Stimulated activated naive CD8-positive, alpha-beta T cell treated with anti-CD3 and anti-CD28 coated beads, Interleukin-15, Interleukin-2, amounts not matched to agents 100 ng/mL and 50 ng/mL, for 24 hours (primary cell): ENCODE data around the gene ZSCAN22.
"Not testable (repeated sequence)": the region's sequence is repeated elsewhere in the genome, so short reads cannot be mapped to it uniquely, and the experiment has no call there.

ENCODE experiments used
- H3K27ac Mint-ChIP-seq: one replicate; pipeline ENCODE4 v1.8.0; 2021; ENCODE audit warnings: mild to moderate bottlenecking, mixed read lengths
- H3K27me3 Mint-ChIP-seq: one replicate; pipeline ENCODE4 v1.8.0; 2021; ENCODE audit warnings: mixed read lengths
- H3K36me3 Mint-ChIP-seq: one replicate; pipeline ENCODE4 v1.8.0; 2021; ENCODE audit warnings: low read depth, mixed read lengths
- H3K4me1 Mint-ChIP-seq: one replicate; pipeline ENCODE4 v1.8.0; 2021; ENCODE audit warnings: low read depth, mixed read lengths
- H3K4me3 Mint-ChIP-seq: one replicate; pipeline ENCODE4 v1.8.0; 2021; ENCODE audit warnings: mild to moderate bottlenecking, mixed read lengths
- H3K9me3 Mint-ChIP-seq: one replicate; pipeline ENCODE4 v1.8.0; 2021; ENCODE audit warnings: mixed read lengths

Gene ZSCAN22

DNA sequence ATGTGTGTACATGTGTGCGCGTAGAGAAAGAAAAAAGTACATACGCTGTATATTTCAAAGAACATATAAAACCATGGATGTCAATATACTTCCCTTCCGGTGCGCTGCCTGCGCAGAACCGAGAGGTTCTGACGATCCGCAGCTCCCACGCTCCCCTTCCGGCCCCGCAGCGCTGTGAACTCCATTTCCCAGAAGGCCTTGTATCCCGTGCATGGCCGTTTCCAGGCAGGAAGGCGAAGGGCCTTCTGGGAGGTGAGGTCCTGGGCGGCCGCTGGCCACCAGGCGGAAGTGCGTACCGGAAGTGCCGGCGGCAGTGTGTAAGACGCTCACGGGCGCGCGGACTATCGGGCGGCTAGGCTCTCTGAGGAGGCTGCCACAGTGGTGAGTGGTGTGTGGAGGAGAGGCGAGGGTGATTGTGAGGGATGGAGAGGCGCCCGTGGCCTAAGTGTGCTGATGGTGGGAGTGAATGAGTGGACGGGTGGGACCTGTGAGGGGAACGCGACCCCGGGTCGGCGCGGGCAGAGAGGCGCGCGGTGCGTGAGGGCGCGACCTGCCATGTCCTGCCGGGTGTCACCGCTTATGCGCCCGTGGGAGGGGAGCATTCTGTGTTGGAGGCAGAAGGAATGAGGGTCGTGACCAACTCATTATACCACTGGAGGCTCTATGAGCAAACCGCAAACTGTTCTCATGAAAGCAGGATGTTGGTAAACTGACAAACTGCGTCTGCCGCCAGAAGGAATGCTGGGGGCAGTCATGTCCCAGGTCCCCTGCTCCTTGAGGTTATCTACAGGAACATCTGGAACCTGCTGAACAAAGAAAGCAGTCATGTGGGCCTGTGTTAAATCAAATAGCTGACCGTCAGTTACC is 21.5 kb upstream of the ZSCAN22 start, which contains the start of gene ERVK3-1:
TSS of gene ERVK3-1 (plus strand) at position 313 of the 867 bp plus-strand sequence. CDS start 6,792 bp downstream, outside the sequence.
- H3K36me3 Mint-ChIP-seq, result peaks cover 80% of the 10 kb centered on the region
- no peaks in the 10 kb centered on the region for H3K9me3 Mint-ChIP-seq
- H3K27me3 Mint-ChIP-seq, result no peaks in the 10 kb centered on the region
- peak within 1 kb of the TSS; percentile 97 for H3K27ac Mint-ChIP-seq
- peak within 1 kb of the TSS; percentile 97 for H3K4me3 Mint-ChIP-seq
- peaks cover 50% of the 10 kb centered on the region for H3K4me1 Mint-ChIP-seq

DNA sequence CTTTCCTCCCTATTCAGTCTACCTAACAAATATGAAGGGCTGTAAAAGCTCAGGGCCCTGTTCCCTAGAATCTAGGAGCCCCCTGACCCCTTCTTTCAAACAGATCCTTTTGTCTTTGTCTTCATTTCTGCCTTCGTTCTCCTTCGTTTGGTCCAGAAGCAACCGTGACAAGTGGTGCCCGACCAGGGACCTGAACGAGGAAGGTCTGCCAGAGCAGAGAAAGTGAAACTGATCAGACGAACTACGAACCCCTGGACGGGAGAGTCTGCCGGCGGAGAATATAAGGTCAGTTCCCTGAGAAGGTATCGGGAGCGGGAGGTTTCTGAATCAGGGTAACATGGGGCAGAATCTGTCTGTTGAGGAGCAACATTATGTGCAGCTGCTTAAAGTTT is 20.9 kb upstream of the ZSCAN22 start:
- Mint-ChIP-seq H3K36me3 (peaks cover 76% of the 10 kb centered on the region), H3K27ac (peak overlapping the region; percentile 83), H3K4me3 (peak overlapping the region; percentile 97), H3K4me1 (peaks cover 50% of the 10 kb centered on the region), H3K9me3 (no peaks in the 10 kb centered on the region), H3K27me3 (no peaks in the 10 kb centered on the region)

DNA sequence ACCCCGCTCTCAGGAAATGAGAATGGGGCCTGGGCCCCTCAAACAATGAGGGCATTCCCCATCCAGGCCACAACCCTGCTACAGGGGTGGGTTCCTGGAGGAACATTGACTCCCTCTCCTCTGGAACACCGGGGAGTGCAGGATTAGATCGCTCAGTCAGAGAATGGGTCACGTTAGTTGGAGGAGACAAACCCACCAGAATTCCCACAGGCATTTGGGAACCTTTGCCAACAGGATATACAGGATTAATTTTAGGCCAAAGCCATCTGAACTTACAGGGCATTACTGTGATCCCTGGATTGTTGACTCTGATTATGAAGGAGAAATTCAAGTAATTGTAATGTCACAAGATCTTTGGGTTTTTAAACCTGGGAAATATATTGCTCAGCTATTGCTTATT is 19.1 kb upstream of the ZSCAN22 start:
- peaks cover 50% of the 10 kb centered on the region for H3K4me1 Mint-ChIP-seq
- no peaks in the 10 kb centered on the region for H3K27me3 Mint-ChIP-seq
- peaks cover 75% of the 10 kb centered on the region for H3K36me3 Mint-ChIP-seq
- no peak overlapping the region for H3K27ac Mint-ChIP-seq
- H3K4me3 Mint-ChIP-seq, result no peak overlapping the region
- no peaks in the 10 kb centered on the region for H3K9me3 Mint-ChIP-seq

DNA sequence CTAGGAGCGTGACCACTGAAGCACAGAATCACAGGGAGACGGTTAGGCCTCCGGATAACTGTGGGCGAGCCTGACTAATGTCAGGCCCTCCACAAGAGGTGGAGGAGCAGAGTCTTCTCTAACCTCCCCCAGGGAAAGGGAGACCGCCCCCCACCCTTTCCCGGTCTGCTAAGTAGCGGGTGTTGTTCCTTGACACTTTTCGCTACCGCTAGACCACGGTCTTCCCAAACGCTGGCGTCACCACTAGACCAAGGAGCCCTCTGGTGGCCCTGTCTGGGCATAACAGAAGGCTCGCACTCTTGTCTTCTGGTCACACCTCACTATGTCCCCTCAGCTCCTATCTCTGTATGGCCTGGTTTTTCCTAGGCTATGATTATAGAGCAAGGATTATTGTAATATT is 16.1 kb upstream of the ZSCAN22 start:
- not testable (repeated sequence) for H3K27ac Mint-ChIP-seq, H3K27me3 Mint-ChIP-seq, H3K4me3 Mint-ChIP-seq, H3K9me3 Mint-ChIP-seq
- Mint-ChIP-seq H3K4me1 (peaks cover 36% of the 10 kb centered on the region), H3K36me3 (peaks cover 92% of the 10 kb centered on the region)

DNA sequence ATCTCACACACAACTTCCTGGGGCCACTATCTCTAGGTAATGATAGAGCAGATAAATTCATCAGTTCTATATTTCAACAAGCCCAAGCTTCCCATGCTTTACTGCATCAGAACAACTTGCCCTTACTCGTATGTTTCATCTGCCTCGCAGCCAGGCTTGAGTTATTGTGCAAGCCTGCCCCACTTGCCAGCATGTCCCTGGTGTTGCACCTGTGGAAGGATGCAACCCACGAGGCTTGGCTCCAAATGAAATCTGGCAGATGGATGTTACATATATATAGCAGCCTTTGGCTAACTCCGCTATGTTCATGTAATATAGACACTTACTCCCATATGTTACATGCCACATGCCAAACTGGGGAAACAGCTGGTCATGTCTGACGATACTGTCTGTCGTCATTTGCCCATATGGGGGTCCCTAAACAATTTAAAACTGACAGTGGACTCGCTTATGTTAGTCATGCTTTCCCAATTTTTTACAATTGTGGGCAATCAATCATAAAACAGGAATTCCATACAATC is 15.4 kb upstream of the ZSCAN22 start:
- Mint-ChIP-seq H3K36me3 (peaks cover 91% of the 10 kb centered on the region), H3K9me3 (no peaks in the 10 kb centered on the region), H3K4me1 (peaks cover 30% of the 10 kb centered on the region), H3K4me3 (no peak overlapping the region), H3K27ac (no peak overlapping the region), H3K27me3 (no peaks in the 10 kb centered on the region)

DNA sequence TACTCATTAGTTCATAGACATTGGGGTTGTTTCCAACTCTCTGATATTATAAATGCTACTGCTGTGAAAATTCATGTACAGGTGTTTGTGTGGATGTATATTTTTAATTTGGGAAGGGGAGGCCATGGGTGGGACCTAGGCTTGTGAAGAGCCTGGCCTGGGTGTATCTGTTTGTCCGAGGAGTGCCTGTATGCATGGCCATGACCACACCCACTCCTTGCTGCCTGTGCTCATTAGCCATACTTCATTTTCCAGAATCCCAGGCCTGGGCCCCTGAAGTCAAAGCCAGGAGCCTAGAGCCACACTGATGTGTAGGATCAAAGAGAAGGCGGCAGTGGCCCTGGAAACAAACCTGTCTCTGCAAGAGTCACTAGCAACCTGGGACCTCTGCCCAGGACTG is 11.2 kb upstream of the ZSCAN22 start:
- Mint-ChIP-seq H3K36me3 (peaks cover 50% of the 10 kb centered on the region), H3K27ac (no peak overlapping the region), H3K9me3 (no peaks in the 10 kb centered on the region), H3K4me1 (no peaks in the 10 kb centered on the region), H3K4me3 (no peak overlapping the region), H3K27me3 (no peaks in the 10 kb centered on the region)

DNA sequence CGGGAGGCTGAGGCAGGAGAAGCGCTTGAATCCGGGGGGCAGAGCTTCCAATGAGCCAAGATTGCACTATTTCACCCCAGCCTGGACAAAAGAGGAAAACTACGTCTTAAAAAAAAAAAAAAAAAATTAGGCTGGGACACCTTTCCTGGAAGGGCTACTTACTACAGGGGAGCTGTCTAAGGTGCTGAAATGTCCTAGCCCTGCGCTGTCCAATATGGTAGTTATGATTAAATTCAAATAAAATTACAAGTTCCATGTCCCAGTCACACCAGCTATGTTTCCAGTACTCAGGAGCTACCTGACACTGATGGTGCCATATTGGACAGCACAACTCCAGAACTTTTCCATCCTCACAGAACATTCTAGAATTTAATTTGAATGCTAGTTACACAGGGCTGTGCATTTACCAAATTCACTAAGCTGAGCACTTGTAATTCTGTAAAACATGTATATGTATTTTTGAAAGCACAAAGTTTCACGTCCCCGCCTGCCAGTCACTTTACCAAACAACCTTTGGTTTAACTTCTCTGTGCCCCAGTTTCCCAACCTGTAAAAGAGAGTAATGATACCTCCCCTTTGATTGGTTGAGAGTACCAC is 9.2 kb upstream of the ZSCAN22 start:
- Mint-ChIP-seq H3K36me3 (peaks cover 36% of the 10 kb centered on the region), H3K4me1 (no peaks in the 10 kb centered on the region), H3K9me3 (no peaks in the 10 kb centered on the region), H3K4me3 (no peak overlapping the region), H3K27ac (no peak overlapping the region), H3K27me3 (no peaks in the 10 kb centered on the region)

DNA sequence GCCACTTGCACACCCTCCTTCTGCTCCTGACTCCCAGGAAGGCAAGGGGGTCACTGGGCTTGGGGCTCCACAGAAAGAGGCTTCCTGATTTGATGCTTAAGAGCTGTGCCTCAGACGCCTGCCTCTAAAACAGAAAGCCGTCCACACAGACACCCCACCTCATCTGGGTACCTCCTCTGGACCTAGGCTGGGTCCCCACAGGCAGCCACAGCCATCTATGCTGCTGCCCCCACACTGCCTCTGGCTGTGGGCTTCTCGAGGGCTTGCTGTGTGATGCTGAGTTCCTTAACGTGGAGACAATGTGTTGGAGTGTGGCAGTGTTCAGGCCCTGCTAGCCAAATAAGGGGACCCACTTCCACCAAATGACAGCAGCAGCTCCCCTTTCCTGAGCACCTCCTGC is 8.5 kb upstream of the ZSCAN22 start:
- Mint-ChIP-seq H3K9me3 (no peaks in the 10 kb centered on the region), H3K4me3 (no peak overlapping the region), H3K36me3 (peaks cover 31% of the 10 kb centered on the region), H3K27me3 (no peaks in the 10 kb centered on the region), H3K27ac (no peak overlapping the region), H3K4me1 (no peaks in the 10 kb centered on the region)

DNA sequence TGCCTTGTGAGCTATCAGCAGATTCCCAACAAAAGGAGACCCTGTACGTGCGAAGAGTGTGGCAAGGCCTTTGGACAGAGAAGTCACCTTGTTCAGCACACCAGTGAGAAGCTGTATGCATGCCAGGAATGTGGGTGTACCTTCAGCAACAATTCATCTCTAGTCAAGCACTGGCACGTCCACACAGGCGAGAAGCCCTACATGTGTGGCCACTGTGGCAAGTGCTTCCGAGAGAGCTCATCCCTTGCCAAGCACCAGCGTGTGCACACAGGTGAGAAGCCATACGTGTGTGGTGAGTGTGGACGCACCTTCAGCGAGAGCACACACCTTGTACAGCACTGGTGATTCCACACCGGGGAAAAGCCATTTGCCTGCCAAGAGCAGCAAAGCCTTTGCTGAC is 7.6 kb upstream of the ZSCAN22 start:
- Mint-ChIP-seq H3K27ac (no peak overlapping the region), H3K4me1 (no peaks in the 10 kb centered on the region), H3K27me3 (no peaks in the 10 kb centered on the region), H3K4me3 (no peak overlapping the region), H3K36me3 (peaks cover 23% of the 10 kb centered on the region), H3K9me3 (no peaks in the 10 kb centered on the region)

DNA sequence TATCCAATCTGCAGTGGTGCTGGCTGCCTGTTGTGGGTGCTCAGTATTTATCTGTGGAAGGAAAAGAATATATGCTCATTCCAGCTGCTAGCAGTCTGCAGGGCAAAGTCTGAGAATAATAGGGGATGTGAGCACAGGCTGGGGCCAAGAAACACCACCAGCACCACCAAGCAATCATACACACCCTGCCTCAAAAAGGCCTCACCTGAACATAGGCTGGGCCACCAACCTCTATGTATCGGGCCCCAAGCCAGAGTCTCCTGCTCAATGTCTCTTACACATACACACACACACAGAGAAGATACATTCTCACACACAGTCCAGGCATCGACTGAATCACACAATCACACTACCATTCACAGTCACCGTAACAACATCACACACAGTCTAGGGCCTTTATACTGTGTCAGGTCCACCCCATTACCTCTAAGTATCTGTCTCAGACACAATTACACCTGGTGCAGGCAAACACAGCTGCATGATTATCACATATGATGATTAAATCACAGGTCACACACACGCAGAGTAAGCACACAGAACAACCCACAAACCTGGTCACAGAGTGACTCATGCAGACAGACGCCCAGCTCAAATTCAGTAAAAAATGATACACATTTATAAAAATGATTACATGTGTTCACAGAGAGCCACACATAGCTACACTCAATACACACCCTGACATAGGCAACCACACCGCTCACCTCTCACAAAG is 1.3 kb upstream of the ZSCAN22 start:
- Mint-ChIP-seq H3K4me1 (no peaks in the 10 kb centered on the region), H3K36me3 (peaks cover 4% of the 10 kb centered on the region), H3K27me3 (no peaks in the 10 kb centered on the region), H3K9me3 (no peaks in the 10 kb centered on the region), H3K4me3 (no peak overlapping the region), H3K27ac (no peak overlapping the region)

DNA sequence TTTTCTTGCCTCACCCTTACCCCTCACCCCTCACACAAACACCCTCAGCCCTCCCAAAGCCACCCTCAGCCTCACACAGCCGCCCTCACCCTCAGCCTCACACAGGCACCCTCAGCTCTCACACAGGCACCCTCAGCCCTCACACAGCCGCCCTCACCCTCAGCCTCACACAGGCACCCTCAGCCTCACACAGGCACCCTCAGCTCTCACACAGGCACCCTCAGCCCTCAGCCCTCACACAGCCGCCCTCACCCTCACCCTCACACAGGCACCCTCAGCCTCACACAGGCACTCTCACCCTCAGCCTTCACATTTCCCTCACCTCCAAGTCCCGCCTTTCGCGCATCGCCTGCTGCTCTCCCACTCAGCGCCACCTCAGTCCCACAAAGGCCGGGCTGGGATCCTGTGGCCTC is 287 bp upstream of the ZSCAN22 start:
- H3K4me1 Mint-ChIP-seq, result no peaks in the 10 kb centered on the region
- no peaks in the 10 kb centered on the region for H3K27me3 Mint-ChIP-seq
- H3K4me3 Mint-ChIP-seq, result no peak overlapping the region
- no peak overlapping the region for H3K27ac Mint-ChIP-seq
- H3K9me3 Mint-ChIP-seq, result no peaks in the 10 kb centered on the region
- peaks cover 4% of the 10 kb centered on the region for H3K36me3 Mint-ChIP-seq

DNA sequence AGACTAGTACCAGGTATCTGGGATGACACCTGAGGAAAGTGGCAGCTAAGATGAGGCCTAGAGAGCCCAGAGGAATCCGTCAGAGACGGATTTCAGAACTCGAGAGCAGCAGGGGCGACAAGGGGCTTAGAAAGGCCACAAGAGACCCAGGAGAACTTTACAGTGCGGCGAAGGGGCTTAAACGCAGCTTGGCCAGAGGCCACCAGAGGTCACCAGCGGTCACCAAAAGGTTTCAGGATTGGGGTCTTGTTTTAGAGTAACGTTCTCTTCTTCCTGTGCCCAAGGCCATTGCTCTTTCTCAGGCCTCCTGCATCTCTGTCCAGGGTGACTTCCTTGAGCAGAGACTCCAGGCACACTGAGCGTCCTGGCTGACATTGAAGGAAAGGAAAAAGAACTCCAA is 2.2 kb downstream of the ZSCAN22 start:
- peaks cover 4% of the 10 kb centered on the region for H3K36me3 Mint-ChIP-seq
- H3K4me3 Mint-ChIP-seq, result no peak overlapping the region
- H3K27ac Mint-ChIP-seq, result no peak overlapping the region
- H3K27me3 Mint-ChIP-seq, result no peaks in the 10 kb centered on the region
- H3K4me1 Mint-ChIP-seq, result peaks cover 4% of the 10 kb centered on the region
- H3K9me3 Mint-ChIP-seq, result no peaks in the 10 kb centered on the region

DNA sequence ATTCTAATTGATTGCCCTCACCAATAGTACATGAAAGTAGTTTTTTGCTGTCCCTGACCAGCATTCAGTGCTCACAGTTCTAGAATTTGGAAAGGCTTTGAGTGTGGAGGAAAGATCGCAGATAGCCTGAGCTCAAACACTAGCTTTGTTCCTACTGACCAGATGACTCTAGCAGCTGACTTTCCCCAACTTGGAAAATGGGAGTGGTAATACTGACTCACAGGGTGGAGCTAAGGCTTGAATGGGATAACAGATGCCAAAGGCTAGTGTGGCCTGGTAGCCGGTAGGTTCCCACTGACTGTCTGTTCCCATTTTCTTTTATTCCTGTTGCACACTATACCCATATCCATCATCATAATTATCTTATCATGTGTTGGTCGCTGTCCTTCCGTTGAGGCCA is 3.7 kb downstream of the ZSCAN22 start:
- H3K27me3 Mint-ChIP-seq, result no peaks in the 10 kb centered on the region
- peaks cover 12% of the 10 kb centered on the region for H3K36me3 Mint-ChIP-seq
- H3K27ac Mint-ChIP-seq, result no peak overlapping the region
- H3K4me1 Mint-ChIP-seq, result peaks cover 4% of the 10 kb centered on the region
- H3K4me3 Mint-ChIP-seq, result no peak overlapping the region
- no peaks in the 10 kb centered on the region for H3K9me3 Mint-ChIP-seq

DNA sequence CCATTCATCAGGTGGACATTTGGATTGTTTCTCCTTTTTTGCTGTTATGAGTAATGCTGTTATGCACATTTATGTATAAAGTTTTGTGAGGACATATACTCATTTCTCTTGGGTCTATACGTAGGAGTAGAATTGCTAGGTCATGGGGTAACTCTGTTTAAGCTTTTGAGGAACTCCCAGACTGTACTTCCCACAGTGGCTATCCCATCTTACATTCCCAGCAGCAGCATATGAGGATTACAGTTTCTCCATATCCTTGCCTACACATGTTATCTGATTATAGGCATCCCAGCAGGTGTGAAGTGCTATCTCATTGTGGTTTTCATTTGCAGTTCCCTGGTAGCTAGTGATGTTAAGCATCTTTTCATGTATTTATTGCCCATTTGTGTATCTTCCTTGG is 5.9 kb downstream of the ZSCAN22 start:
- no peaks in the 10 kb centered on the region for H3K27me3 Mint-ChIP-seq
- peak overlapping the region; percentile 21 for H3K27ac Mint-ChIP-seq
- peaks cover 12% of the 10 kb centered on the region for H3K36me3 Mint-ChIP-seq
- H3K9me3 Mint-ChIP-seq, result no peaks in the 10 kb centered on the region
- no peak overlapping the region for H3K4me3 Mint-ChIP-seq
- peaks cover 4% of the 10 kb centered on the region for H3K4me1 Mint-ChIP-seq

DNA sequence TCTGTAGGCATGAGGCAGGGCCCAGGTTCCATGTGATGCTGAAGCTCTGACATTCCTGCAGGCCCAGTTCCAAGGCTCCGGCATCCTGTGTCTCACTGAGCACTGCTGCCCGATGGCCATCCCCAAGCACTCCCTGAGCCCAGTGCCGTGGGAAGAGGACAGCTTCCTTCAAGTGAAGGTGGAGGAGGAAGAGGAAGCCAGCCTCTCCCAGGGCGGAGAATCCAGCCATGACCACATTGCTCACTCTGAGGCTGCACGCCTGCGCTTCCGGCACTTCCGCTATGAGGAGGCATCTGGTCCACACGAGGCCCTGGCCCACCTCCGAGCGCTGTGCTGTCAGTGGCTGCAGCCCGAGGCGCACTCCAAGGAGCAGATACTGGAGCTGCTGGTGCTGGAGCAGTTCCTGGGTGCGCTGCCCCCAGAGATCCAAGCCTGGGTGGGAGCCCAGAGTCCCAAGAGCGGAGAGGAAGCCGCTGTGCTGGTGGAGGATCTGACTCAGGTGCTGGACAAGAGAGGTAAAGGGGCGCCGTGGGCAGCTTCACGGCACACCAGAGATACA is 8.0 kb downstream of the ZSCAN22 start:
- Mint-ChIP-seq H3K9me3 (no peaks in the 10 kb centered on the region), H3K4me1 (peaks cover 4% of the 10 kb centered on the region), H3K4me3 (no peak overlapping the region), H3K27ac (no peak overlapping the region), H3K36me3 (peaks cover 29% of the 10 kb centered on the region), H3K27me3 (no peaks in the 10 kb centered on the region)
